DND-41 (cell line): Measurements from ENCODE around the gene NTRK1.

ENCODE experiments used
- ATAC-seq: fragments of 200-7000 bp; cut with Tn5 transposase; 3 replicates; pipeline ENCODE4 v1.9.1; 2021; ENCODE audit warnings: low read depth; ENCODE audit not compliant: insufficient read depth
- DNase-seq: peaks from one replicate; pipeline ENCODE4 v3.0.0-alpha.2; 2020
- H2AFZ ChIP-seq: 2 replicates; pipeline ENCODE4 v1.6.0; 2012; ENCODE audit warnings: low read depth, low read length
- H3K27ac ChIP-seq: 2 replicates; pipeline ENCODE4 v1.5.1; 2012; ENCODE audit warnings: low read length, inconsistent platforms
- H3K27me3 ChIP-seq: fragments of 200-600 bp; sonication (generic); 2 replicates; pipeline ENCODE4 v1.6.0; 2012; ENCODE audit warnings: low read length, mild to moderate bottlenecking, inconsistent platforms; ENCODE audit not compliant: insufficient read depth, poor library complexity
- H3K36me3 ChIP-seq: 2 replicates; pipeline ENCODE4 v1.5.1; 2012; ENCODE audit warnings: low read length, inconsistent platforms; ENCODE audit not compliant: insufficient read depth
- H3K4me1 ChIP-seq: 2 replicates; pipeline ENCODE4 v1.5.1; 2012; ENCODE audit warnings: mild to moderate bottlenecking, low read length; ENCODE audit not compliant: insufficient read depth
- H3K4me2 ChIP-seq: 2 replicates; pipeline ENCODE4 v1.6.0; 2012; ENCODE audit warnings: mild to moderate bottlenecking, moderate library complexity, low read length, inconsistent platforms; ENCODE audit not compliant: insufficient read depth
- H3K4me3 ChIP-seq, 2 experiments: fragments of 200-600 bp in 1 of 2; shearing (Covaris generic) in 1 of 2; 2 replicates each; pipeline ENCODE4 v1.5.1; 2012 to 2016; ENCODE audit warnings: inconsistent platforms in 2 of 2, low read length in 2 of 2, mild to moderate bottlenecking in 2 of 2, low read depth in 1 of 2, moderate library complexity in 1 of 2
- H3K79me2 ChIP-seq: 2 replicates; pipeline ENCODE4 v1.6.0; 2012; ENCODE audit warnings: low read length, inconsistent platforms; ENCODE audit not compliant: insufficient read depth
- H3K9ac ChIP-seq: 2 replicates; pipeline ENCODE4 v1.6.0; 2012; ENCODE audit warnings: low read depth, mild to moderate bottlenecking, inconsistent platforms, low read length, moderate library complexity
- H3K9me3 ChIP-seq: 2 replicates; pipeline ENCODE4 v1.5.1; 2012; ENCODE audit warnings: low read length, moderate library complexity, mild to moderate bottlenecking, inconsistent platforms; ENCODE audit not compliant: insufficient read depth, severe bottlenecking
- H4K20me1 ChIP-seq: 2 replicates; pipeline ENCODE4 v1.6.0; 2012; ENCODE audit warnings: low read length; ENCODE audit not compliant: insufficient read depth
- EZH2 ChIP-seq: IDR thresholded peaks from 3 replicates; pipeline ENCODE4 v1.6.1; 2012; ENCODE audit warnings: borderline replicate concordance, low read depth, mild to moderate bottlenecking, moderate library complexity, low read length, inconsistent platforms; ENCODE audit not compliant: severe bottlenecking
- TF ChIP-seq, protein P1 (sequence below): IDR thresholded peaks from 2 replicates; pipeline ENCODE4 v1.5.1; 2012; ENCODE audit warnings: borderline replicate concordance, low read length, moderate library complexity, mild to moderate bottlenecking; ENCODE audit not compliant: poor library complexity, severe bottlenecking; ENCODE audit errors: extremely low read depth

Gene NTRK1

DNA sequence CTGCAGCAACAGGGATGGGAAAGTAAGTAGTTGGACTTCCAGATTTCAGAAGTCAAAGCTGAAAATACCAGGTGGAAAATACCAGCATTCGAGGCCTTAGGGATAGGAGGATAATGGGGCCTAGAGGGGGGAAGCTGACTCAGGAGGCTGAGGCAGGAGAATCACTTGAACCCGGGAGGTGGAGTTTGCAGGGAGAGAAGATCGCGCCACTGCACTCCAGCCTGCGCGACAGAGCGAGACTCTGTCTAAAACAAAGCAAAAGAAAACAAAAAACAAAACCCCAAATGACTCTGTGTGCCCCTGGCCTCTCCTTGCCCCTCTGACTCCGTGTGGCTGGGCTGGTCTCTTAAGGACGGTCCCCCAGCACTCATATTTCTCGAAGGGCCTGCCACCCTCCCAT is 47.4 kb upstream of the NTRK1 start:
- no peak overlapping the region for H3K4me3 ChIP-seq
- H3K79me2 ChIP-seq, result no peaks in the 10 kb centered on the region
- no peak overlapping the region for H3K9ac ChIP-seq
- peaks cover 22% of the 10 kb centered on the region for H3K4me1 ChIP-seq
- no peak overlapping the region for H3K4me2 ChIP-seq
- H3K36me3 ChIP-seq, result no peaks in the 10 kb centered on the region
- no peak overlapping the region for H3K27ac ChIP-seq
- no peaks in the 10 kb centered on the region for H4K20me1 ChIP-seq
- DNase-seq, result no peak
- H3K27me3 ChIP-seq, result no peaks in the 10 kb centered on the region
- no peak for TF ChIP-seq EZH2
- TF ChIP-seq, protein P1, sequence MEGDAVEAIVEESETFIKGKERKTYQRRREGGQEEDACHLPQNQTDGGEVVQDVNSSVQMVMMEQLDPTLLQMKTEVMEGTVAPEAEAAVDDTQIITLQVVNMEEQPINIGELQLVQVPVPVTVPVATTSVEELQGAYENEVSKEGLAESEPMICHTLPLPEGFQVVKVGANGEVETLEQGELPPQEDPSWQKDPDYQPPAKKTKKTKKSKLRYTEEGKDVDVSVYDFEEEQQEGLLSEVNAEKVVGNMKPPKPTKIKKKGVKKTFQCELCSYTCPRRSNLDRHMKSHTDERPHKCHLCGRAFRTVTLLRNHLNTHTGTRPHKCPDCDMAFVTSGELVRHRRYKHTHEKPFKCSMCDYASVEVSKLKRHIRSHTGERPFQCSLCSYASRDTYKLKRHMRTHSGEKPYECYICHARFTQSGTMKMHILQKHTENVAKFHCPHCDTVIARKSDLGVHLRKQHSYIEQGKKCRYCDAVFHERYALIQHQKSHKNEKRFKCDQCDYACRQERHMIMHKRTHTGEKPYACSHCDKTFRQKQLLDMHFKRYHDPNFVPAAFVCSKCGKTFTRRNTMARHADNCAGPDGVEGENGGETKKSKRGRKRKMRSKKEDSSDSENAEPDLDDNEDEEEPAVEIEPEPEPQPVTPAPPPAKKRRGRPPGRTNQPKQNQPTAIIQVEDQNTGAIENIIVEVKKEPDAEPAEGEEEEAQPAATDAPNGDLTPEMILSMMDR, result no peak
- no peak for ATAC-seq
- no peaks in the 10 kb centered on the region for H3K9me3 ChIP-seq
- H2AFZ ChIP-seq, result no peak overlapping the region

DNA sequence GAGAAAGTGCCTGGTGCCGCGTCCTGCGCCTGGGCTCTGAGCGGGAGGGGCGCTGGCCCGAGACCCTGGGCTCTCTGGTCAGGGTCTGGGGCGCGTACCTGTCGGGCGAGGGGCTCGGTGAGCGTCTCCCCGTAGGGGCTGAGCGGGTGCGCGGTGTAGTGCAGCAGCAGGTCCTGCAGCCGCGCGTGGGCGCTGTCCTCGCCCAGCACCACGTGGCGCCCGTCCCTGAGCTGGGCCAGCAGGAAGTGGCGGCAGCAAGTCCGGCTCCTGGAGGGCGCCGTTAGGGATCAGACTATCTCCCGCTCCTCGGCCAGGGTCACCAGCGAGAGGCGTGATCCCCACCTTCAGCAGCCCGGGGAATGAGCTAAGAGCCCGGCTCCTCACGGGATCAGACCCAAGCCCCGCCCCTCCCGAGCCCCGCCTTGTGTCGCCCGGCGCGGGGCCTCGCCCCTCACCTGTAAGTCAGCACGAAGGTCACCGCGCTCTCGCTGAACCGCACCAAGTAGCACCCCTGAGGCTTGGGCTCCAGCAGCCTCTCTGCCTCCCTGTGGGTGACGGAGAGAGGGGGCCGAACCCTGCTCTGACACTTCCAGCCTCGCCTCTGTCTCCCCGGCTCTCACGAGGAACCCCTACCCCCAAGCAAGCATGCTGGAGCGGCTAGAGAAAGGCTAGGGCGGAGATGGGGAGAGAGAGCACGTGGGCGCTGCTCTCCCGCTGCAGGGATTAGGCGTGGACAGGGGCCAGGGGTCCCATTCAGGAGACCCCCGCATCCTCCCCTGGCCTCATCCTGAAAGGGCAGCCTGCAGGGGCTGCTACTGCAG is 46.7 kb upstream of the NTRK1 start:
- no peak for DNase-seq
- no peak for TF ChIP-seq EZH2
- TF ChIP-seq, protein P1, result no peak
- Histone ChIP-seq H4K20me1 (no peaks in the 10 kb centered on the region), H3K27me3 (no peaks in the 10 kb centered on the region), H3K4me1 (peaks cover 22% of the 10 kb centered on the region), H3K27ac (no peak overlapping the region), H2AFZ (no peak overlapping the region), H3K4me2 (no peak overlapping the region), H3K79me2 (no peaks in the 10 kb centered on the region), H3K9ac (no peak overlapping the region), H3K4me3 (no peak overlapping the region), H3K9me3 (no peaks in the 10 kb centered on the region), H3K36me3 (no peaks in the 10 kb centered on the region)
- no peak for ATAC-seq

DNA sequence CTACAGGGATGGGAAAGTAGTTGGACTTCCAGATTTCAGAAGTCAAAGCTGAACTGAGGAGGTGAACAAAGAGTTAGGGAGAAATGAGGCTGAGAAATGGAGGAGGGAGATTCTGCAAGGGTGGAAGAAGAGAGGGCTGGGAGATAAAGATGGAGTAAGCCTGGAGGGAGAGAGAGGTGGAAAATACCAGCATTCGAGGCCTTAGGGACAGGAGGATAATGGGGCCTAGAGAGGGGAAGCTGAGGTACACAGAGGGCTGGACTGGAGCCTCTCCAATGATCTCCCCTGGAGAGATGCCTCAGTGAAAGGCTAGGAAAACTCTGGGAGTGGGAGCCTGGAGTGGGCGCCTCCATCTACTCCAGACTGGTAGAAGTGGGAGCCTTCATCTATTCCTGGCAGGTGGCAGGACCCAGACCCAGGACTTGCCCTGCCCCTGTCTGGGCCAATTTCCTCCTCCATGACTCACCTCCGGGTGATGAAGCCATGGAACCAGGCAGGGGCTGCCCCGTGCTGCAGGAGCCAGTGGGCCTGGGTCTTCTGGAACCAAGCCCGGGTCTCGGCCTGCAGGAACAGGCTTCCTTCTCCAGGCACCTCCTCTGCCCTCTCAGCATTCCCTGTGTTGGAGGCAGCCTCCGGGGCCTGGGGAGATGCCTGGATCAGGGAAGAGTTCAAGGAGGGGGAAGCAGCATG is 45.9 kb upstream of the NTRK1 start:
- DNase-seq (no peak), ATAC-seq (no peak)
- Histone ChIP-seq H3K27ac (no peak overlapping the region), H3K4me3 (no peak overlapping the region), H3K9me3 (no peaks in the 10 kb centered on the region), H3K9ac (no peak overlapping the region), H2AFZ (no peak overlapping the region), H3K4me1 (peaks cover 22% of the 10 kb centered on the region), H3K79me2 (no peaks in the 10 kb centered on the region), H3K27me3 (no peaks in the 10 kb centered on the region), H3K4me2 (no peak overlapping the region), H3K36me3 (no peaks in the 10 kb centered on the region), H4K20me1 (no peaks in the 10 kb centered on the region)
- no peak for TF ChIP-seq EZH2
- TF ChIP-seq, protein P1, result no peak
